ENCODE measurements around the gene TFF3. TPM values are rescaled to one million over a fixed set of nuclear protein-coding genes. Genes with fewer than 3 reads are reported as not detected.

The TFF3 gene
- total and polyA plus RNA-seq, 2 of the 4 experiments (the other 2 are of a cell fraction), result not detected

- DNase-seq, result no peak
- Histone ChIP-seq H4K91ac (ENCODE audit: insufficient read depth, low read depth, low read length) (no peak overlapping the region), H2AFZ (replicated peaks; ENCODE audit: low read length, poor library complexity) (no peak overlapping the region), H3K9ac (ENCODE audit: low read depth, low read length) (no peak overlapping the region), H2AK9ac (replicated peaks; ENCODE audit: low read depth, low read length, poor library complexity) (no peak overlapping the region), H3K27me3 (ENCODE audit: control insufficient read depth, insufficient read depth, low read length) (no peaks in the 10 kb centered on the region), H3K4me2 (ENCODE audit: low read depth, low read length) (no peak overlapping the region), H3K14ac (replicated peaks; ENCODE audit: low read depth, low read length) (no peak overlapping the region), H2BK5ac (ENCODE audit: low read depth, low read length, poor library complexity, severe bottlenecking) (peak overlapping the region; percentile 88), H2BK120ac (ENCODE audit: low read depth, low read length) (no peak overlapping the region), H3K9me3 (ENCODE audit: control insufficient read depth, insufficient read depth, low read length) (peaks cover 2% of the 10 kb centered on the region; the same call in 1 of the 2 replicates), H4K8ac (ENCODE audit: low read depth in 2 of 2, low read length in 2 of 2) (no peak overlapping the region), H3K9me1 (ENCODE audit: insufficient read depth, low read length) (peaks cover 6% of the 10 kb centered on the region), H3K56ac (ENCODE audit: extremely low read depth, insufficient read depth, low read length) (no peak overlapping the region), H3K23ac (ENCODE audit: low read depth, low read length) (no peak overlapping the region), H3K27ac (ENCODE audit: insufficient read depth, low read length) (no peak overlapping the region), H3K4ac (ENCODE audit: low read depth, low read length) (no peak overlapping the region), H2BK20ac (ENCODE audit: low read depth, low read length) (no peak overlapping the region), H3K79me1 (ENCODE audit: low read depth in 1 of 2, low read length in 2 of 2) (no peaks in the 10 kb centered on the region), H3K4me1 (ENCODE audit: control insufficient read depth, insufficient read depth, low read length) (peaks cover 2% of the 10 kb centered on the region; the same call in 1 of the 2 replicates), H2BK15ac (ENCODE audit: low read depth, low read length) (no peak overlapping the region), H2AK5ac (ENCODE audit: low read depth, low read length) (no peak overlapping the region), H3K18ac (ENCODE audit: low read depth, low read length) (no peak overlapping the region), H3K4me3 (ENCODE audit: insufficient read depth, low read depth, low read length) (no peak overlapping the region), H4K20me1 (ENCODE audit: insufficient read depth, low read length) (no peaks in the 10 kb centered on the region; the same call in 1 of the 2 replicates), H3K36me3 (ENCODE audit: control insufficient read depth, insufficient read depth, low read length) (peaks cover 27% of the 10 kb centered on the region; the same call in 1 of the 2 replicates), H4K5ac (ENCODE audit: low read depth, low read length) (no peak overlapping the region)
- intact Hi-C loops (cut with micrococcal nuclease) (no loop called here), dilution Hi-C loops (cut with HindIII; ENCODE audit: low sequenced_read_pairs, unreplicated experiment) (no loop called here), in situ Hi-C loops (cut with MboI; ENCODE audit: low sequenced_read_pairs) (no loop called here)
- BruUV-seq (replicated peaks), result no TSS peak
- TF ChIP-seq POLR2A (IDR thresholded peaks at IDR 0.05; ENCODE audit: low read depth, low read length) (no peak), CEBPB (IDR thresholded peaks at IDR 0.05; ENCODE audit: low read depth, low read length) (no peak), CTCF (conservative IDR thresholded peaks at IDR 0.05; ENCODE audit: low read depth, low read length) (no peak), RAD21 (IDR thresholded peaks at IDR 0.05; ENCODE audit: low read length) (no peak), RCOR1 (IDR thresholded peaks at IDR 0.05; ENCODE audit: insufficient replicate concordance, low read length) (no peak), FOS (IDR thresholded peaks at IDR 0.05; ENCODE audit: low read depth, low read length) (no peak), MXI1 (IDR thresholded peaks at IDR 0.05; ENCODE audit: borderline replicate concordance, low read depth, low read length) (no peak), BHLHE40 (IDR thresholded peaks at IDR 0.05; ENCODE audit: low read depth, low read length) (no peak), MAZ (IDR thresholded peaks at IDR 0.05; ENCODE audit: borderline replicate concordance, low read depth, low read length) (no peak), RFX5 (IDR thresholded peaks at IDR 0.05; ENCODE audit: low read depth, low read length) (no peak), CHD1 (IDR thresholded peaks at IDR 0.05; ENCODE audit: low read depth, low read length) (no peak)
- ChIA-PET POLR2A (ENCODE audit: unreplicated experiment) (no interaction called here), CTCF (no interaction called here)
- 86% methylated on average over 7 of the region's 22 CpGs; no CpG with 5 or more reads in 1 of the 2 experiments for WGBS, 2 experiments (ENCODE audit: extremely low coverage in 2 of 2, insufficient read length in 1 of 2)
- ATAC-seq (ENCODE audit: low read depth), result no peak
Observed at GRCh38 chr21:42291751-42292562, 23.3 kb downstream of the TFF3 start.
